ENCODE results near the gene NPFFR1.

DNA sequence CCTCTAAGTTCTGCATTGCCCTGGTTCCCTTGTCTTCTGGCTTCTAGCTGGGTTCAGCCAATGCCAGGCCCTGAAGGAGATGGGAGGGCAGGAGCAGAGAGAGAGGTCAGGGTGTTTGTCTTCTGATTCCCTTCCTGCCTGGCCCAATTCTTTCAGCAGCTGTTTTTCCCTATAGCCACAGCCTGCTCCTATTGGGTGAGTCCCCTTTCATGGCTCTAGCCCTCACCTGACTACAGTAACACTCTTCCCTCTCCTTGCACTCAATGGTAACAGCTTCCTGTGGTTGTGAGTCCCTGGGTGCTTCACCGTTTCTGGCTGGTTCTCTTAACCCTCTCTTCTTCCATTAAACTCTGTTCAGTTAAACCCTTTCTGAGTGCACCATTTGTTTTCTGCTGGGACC is 17.1 kb downstream of the NPFFR1 start:
- no peak for TF ChIP-seq POLR2A (IDR thresholded peaks at IDR 0.05; ENCODE audit: extremely low read depth, insufficient read length)
- TF ChIP-seq, protein P1, sequence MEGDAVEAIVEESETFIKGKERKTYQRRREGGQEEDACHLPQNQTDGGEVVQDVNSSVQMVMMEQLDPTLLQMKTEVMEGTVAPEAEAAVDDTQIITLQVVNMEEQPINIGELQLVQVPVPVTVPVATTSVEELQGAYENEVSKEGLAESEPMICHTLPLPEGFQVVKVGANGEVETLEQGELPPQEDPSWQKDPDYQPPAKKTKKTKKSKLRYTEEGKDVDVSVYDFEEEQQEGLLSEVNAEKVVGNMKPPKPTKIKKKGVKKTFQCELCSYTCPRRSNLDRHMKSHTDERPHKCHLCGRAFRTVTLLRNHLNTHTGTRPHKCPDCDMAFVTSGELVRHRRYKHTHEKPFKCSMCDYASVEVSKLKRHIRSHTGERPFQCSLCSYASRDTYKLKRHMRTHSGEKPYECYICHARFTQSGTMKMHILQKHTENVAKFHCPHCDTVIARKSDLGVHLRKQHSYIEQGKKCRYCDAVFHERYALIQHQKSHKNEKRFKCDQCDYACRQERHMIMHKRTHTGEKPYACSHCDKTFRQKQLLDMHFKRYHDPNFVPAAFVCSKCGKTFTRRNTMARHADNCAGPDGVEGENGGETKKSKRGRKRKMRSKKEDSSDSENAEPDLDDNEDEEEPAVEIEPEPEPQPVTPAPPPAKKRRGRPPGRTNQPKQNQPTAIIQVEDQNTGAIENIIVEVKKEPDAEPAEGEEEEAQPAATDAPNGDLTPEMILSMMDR (IDR thresholded peaks at IDR 0.05; ENCODE audit: low read depth, low read length): no peak
- TF ChIP-seq MYC (IDR thresholded peaks at IDR 0.05; ENCODE audit: low read depth, low read length): no peak
- no peak for TF ChIP-seq MAX (IDR thresholded peaks at IDR 0.05; ENCODE audit: low read depth, low read length)

Data from NB4 (cell line).